HCT116 (cell line): Measurements from ENCODE around the gene ANKRD44. TPM values are rescaled to one million over a fixed set of nuclear protein-coding genes. Genes with fewer than 3 reads are reported as not detected.

Experiments used
- ATAC-seq: fragments of 200-7000 bp; cut with Tn5 transposase; 2 replicates; pipeline ENCODE4 v1.9.1; 2020; ENCODE audit warnings: mild to moderate bottlenecking, moderate library complexity
- BruUV-seq: library from RNA; stranded (reverse); fragments of 400-500 nt; replicated peaks from 2 replicates; lab custom pipeline; 2021; lab: Mats Ljungman, UMichigan
- CTCF ChIA-PET: fragments of 300-600 bp; sonication (Branson Sonifier 250); formaldehyde crosslinking; loops from one replicate; lab custom pipeline; 2021; ENCODE audit warnings: antibody characterized with exemption; lab: Charles Lee
- POLR2A ChIA-PET: fragments of 300-600, 350-600 bp; sonication (Branson Sonifier 250); formaldehyde crosslinking; loops from one replicate; lab custom pipeline; 2021; ENCODE audit warnings: antibody characterized with exemption; lab: Charles Lee
- RAD21 ChIA-PET, 2 experiments: fragments of 300-600 bp; sonication (Branson Sonifier 250); formaldehyde crosslinking; loops; one replicate each; lab custom pipeline; 2023; ENCODE audit warnings: low total read pairs in 2 of 2; ENCODE audit not compliant: uncharacterized antibody in 2 of 2, unreplicated experiment in 2 of 2, low non-redundant PET in 1 of 2; lab: Charles Lee
- DNase-seq: peaks from one replicate; pipeline ENCODE4 v3.0.0-alpha.2; 2010; ENCODE audit warnings: low read depth, low spot score
- H2AFZ ChIP-seq: fragments of 200-600 bp; shearing (Covaris generic), sonication (generic); 2 replicates; pipeline ENCODE4 v1.6.1; 2017; ENCODE audit warnings: low read depth, mixed run types, mixed read lengths, antibody characterized with exemption, low read length; ENCODE audit not compliant: poor library complexity, severe bottlenecking
- H3K27ac ChIP-seq: 2 replicates; pipeline ENCODE4 v1.5.1; 2012; ENCODE audit warnings: low read depth, low read length
- H3K27me3 ChIP-seq: fragments of 200-600 bp; sonication (generic); 2 replicates; pipeline ENCODE4 v1.6.1; 2016; ENCODE audit warnings: mixed run types, low read length, mixed read lengths; ENCODE audit not compliant: insufficient read depth
- H3K36me3 ChIP-seq, 2 experiments: fragments of 200-500 bp in 1 of 2; fragments of 200-600 bp in 1 of 2; sonication (Bioruptor generic) in 1 of 2; sonication (generic) in 1 of 2; 2 replicates each; pipeline versions ENCODE4 v1.5.1 to v1.6.1; 2014 to 2016; ENCODE audit warnings: low read length in 2 of 2, inconsistent platforms in 1 of 2, mixed read lengths in 1 of 2, mixed run types in 1 of 2; ENCODE audit not compliant: insufficient read depth in 2 of 2, control insufficient read depth in 1 of 2
- H3K4me1 ChIP-seq, 2 experiments: fragments of 200-600 bp in 1 of 2; sonication (generic) in 1 of 2; 2 replicates each; pipeline versions ENCODE4 v1.5.1 to v1.6.1; 2012 to 2017; ENCODE audit warnings: low read length in 2 of 2, inconsistent platforms in 1 of 2, mild to moderate bottlenecking in 1 of 2, mixed read lengths in 1 of 2, mixed run types in 1 of 2, moderate library complexity in 1 of 2; ENCODE audit not compliant: insufficient read depth in 2 of 2, control insufficient read depth in 1 of 2
- H3K4me2 ChIP-seq: fragments of 200-600 bp; sonication (generic); 2 replicates; pipeline ENCODE4 v1.6.1; 2017; ENCODE audit warnings: mixed run types, low read length, mixed read lengths
- H3K4me3 ChIP-seq, 2 experiments: fragments of 200-600 bp in 1 of 2; sonication (generic) in 1 of 2; replicated peaks in 1 of 2; 2 replicates each; pipeline ENCODE4 v1.5.1; 2011 to 2016; ENCODE audit warnings: low read length in 2 of 2, control low read depth in 1 of 2, low read depth in 1 of 2, mild to moderate bottlenecking in 1 of 2, mixed read lengths in 1 of 2, mixed run types in 1 of 2
- H3K79me2 ChIP-seq: fragments of 200-600 bp; sonication (generic); 2 replicates; pipeline ENCODE4 v1.6.1; 2017; ENCODE audit warnings: mild to moderate bottlenecking, mixed run types, low read length, moderate library complexity, mixed read lengths; ENCODE audit not compliant: insufficient read depth
- H3K9ac ChIP-seq: fragments of 200-600 bp; sonication (generic); 2 replicates; pipeline ENCODE4 v1.6.1; 2016; ENCODE audit warnings: low read length, mixed read lengths
- H3K9me2 ChIP-seq: fragments of 200-600 bp; sonication (generic), shearing (Covaris generic); 2 replicates; pipeline ENCODE4 v1.6.1; 2017; ENCODE audit warnings: mixed run types, mild to moderate bottlenecking, moderate library complexity; ENCODE audit not compliant: insufficient read depth
- H3K9me3 ChIP-seq, 2 experiments: fragments of 200-500 bp in 1 of 2; fragments of 200-600 bp in 1 of 2; sonication (Bioruptor generic) in 1 of 2; sonication (generic) in 1 of 2; 2 replicates each; pipeline ENCODE4 v1.6.1; 2014 to 2017; ENCODE audit warnings: low read length in 2 of 2, mixed read lengths in 2 of 2, inconsistent platforms in 1 of 2, low read depth in 1 of 2, mild to moderate bottlenecking in 1 of 2, mixed run types in 1 of 2, moderate library complexity in 1 of 2; ENCODE audit not compliant: control insufficient read depth in 1 of 2, insufficient read depth in 1 of 2
- H4K20me1 ChIP-seq: fragments of 200-600 bp; sonication (generic), shearing (Covaris generic); 2 replicates; pipeline ENCODE4 v1.6.1; 2017; ENCODE audit warnings: mixed run types, mild to moderate bottlenecking, moderate library complexity; ENCODE audit not compliant: insufficient read depth
- ATF3 ChIP-seq: IDR thresholded peaks from 2 replicates; pipeline ENCODE4 v1.6.1; 2012
- CBX3 ChIP-seq: IDR thresholded peaks from 2 replicates; pipeline ENCODE4 v1.6.1; 2012; ENCODE audit warnings: low read depth
- CEBPB ChIP-seq: IDR thresholded peaks from 2 replicates; pipeline ENCODE4 v1.6.1; 2012; ENCODE audit warnings: low read depth
- CTCF ChIP-seq, 3 experiments: fragments of 200-600 bp in 1 of 3; sonication (generic) in 1 of 3; IDR thresholded peaks in 2 of 3; conservative IDR thresholded peaks in 1 of 3; 2 replicates each; pipeline ENCODE4 v1.5.1; 2012 to 2017; ENCODE audit warnings: low read depth in 2 of 3, low read length in 2 of 3, antibody characterized with exemption in 1 of 3, borderline replicate concordance in 1 of 3, control low read depth in 1 of 3, mild to moderate bottlenecking in 1 of 3, mixed read lengths in 1 of 3, mixed run types in 1 of 3, moderate library complexity in 1 of 3; ENCODE audit not compliant: insufficient read depth in 1 of 3
- EGR1 ChIP-seq: IDR thresholded peaks from 2 replicates; pipeline ENCODE4 v1.6.1; 2012; ENCODE audit warnings: low read depth
- ELF1 ChIP-seq: IDR thresholded peaks from 2 replicates; pipeline ENCODE4 v1.6.1; 2012; ENCODE audit warnings: low read depth, borderline replicate concordance
- EZH2phosphoT487 ChIP-seq: fragments of 200-600 bp; IDR thresholded peaks from 2 replicates; pipeline ENCODE4 v1.6.1; 2018; ENCODE audit warnings: antibody characterized with exemption, borderline replicate concordance
- FOSL1 ChIP-seq: IDR thresholded peaks from 2 replicates; pipeline ENCODE4 v1.6.1; 2012; ENCODE audit warnings: low read depth
- JUND ChIP-seq: IDR thresholded peaks from 2 replicates; pipeline ENCODE4 v1.6.1; 2012
- MAX ChIP-seq: IDR thresholded peaks from 2 replicates; pipeline ENCODE4 v1.6.1; 2012
- POLR2A ChIP-seq: IDR thresholded peaks from 2 replicates; pipeline ENCODE4 v1.7.0; 2011; ENCODE audit warnings: borderline replicate concordance; ENCODE audit not compliant: insufficient read depth, insufficient read length; ENCODE audit errors: extremely low read depth
- RAD21 ChIP-seq: IDR thresholded peaks from 2 replicates; pipeline ENCODE4 v1.6.1; 2012; ENCODE audit warnings: low read depth, mild to moderate bottlenecking
- REST ChIP-seq: IDR thresholded peaks from 2 replicates; pipeline ENCODE4 v1.6.1; 2012; ENCODE audit warnings: low read depth
- SIN3A ChIP-seq: IDR thresholded peaks from 2 replicates; pipeline ENCODE4 v1.6.1; 2012; ENCODE audit warnings: low read depth
- SP1 ChIP-seq: IDR thresholded peaks from 2 replicates; pipeline ENCODE4 v1.6.1; 2012; ENCODE audit warnings: low read depth
- SRF ChIP-seq: IDR thresholded peaks from 2 replicates; pipeline ENCODE4 v1.6.1; 2012; ENCODE audit warnings: low read depth
- TCF7L2 ChIP-seq: IDR thresholded peaks from 2 replicates; pipeline ENCODE4 v1.7.0; 2011; ENCODE audit warnings: borderline replicate concordance, inconsistent platforms; ENCODE audit not compliant: insufficient read depth, insufficient read length; ENCODE audit errors: extremely low read depth
- ZBTB33 ChIP-seq: IDR thresholded peaks from 2 replicates; pipeline ENCODE4 v1.6.1; 2011; ENCODE audit warnings: mild to moderate bottlenecking, low read length, moderate library complexity; ENCODE audit not compliant: insufficient replicate concordance; ENCODE audit errors: extremely low read depth
- ZFX ChIP-seq: fragments of 450-650 bp; IDR thresholded peaks from 2 replicates; pipeline ENCODE4 v1.6.1; 2017
- ZNF274 ChIP-seq: fragments of 200-500 bp; sonication (Bioruptor generic); IDR thresholded peaks from 2 replicates; pipeline ENCODE4 v1.6.1; 2014; ENCODE audit warnings: mild to moderate bottlenecking, low read depth, low read length, inconsistent platforms
- intact Hi-C: fragments of 100-400 bp; cut with micrococcal nuclease; formaldehyde crosslinking; loops from 2 replicates; pipeline ENCODE4 v1.10.0; 2022
- total RNA-seq: library from RNA; stranded (reverse); gene quantifications from one replicate; pipeline ENCODE4 v1.2.1, GENCODE V29; 2021; ENCODE audit not compliant: unreplicated experiment

ANKRD44 gene
- total RNA-seq, 1 experiment from 2014 or later, result 2.7 TPM

DNA sequence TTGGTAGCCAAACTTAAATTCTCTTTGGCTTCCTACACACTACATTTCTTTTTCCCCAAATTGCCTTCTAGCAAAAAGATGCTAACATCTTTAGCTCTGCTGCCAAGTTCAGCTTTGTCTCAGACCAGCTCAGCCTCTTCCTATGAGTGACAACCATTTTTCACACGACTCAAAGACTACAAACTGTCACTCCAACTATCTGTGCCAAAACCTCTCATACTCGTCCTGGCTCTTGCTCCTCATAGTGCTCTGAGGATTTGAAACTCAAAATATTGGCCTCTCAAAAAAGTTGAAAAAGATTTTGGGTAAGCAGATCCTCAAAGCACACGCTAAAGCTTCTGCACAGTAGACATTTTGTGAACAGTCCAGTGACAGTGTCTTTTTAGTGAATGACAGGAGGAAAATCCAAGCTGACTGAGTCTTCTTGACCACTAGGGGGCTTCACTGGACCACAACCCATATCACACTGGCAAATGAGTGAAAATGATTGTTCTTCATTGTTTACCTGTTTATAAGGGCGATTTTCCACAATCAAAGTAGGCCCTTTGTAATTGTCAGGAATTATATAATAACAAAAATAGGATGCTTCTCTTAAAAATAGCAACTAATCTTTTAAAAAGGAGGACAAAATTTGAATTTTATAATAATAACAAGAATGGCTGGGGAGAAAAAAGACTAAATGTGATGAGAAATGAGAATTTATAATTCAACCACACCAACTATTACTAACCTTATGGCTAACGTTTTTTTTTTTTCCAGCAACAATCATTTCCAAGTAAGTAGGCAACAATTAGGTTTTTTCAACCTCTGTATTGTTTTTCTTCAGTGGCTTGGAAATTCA is 298.6 kb downstream of the ANKRD44 start:
- Histone ChIP-seq H3K4me3 (no peak overlapping the region), H3K27me3 (no peaks in the 10 kb centered on the region), H3K36me3 (no peaks in the 10 kb centered on the region), H3K4me2 (no peak overlapping the region), H3K79me2 (no peaks in the 10 kb centered on the region), H3K4me1 (no peaks in the 10 kb centered on the region), H3K9me2 (no peaks in the 10 kb centered on the region), H3K9ac (no peak overlapping the region), H3K27ac (no peak overlapping the region), H4K20me1 (no peaks in the 10 kb centered on the region), H3K9me3 (no peaks in the 10 kb centered on the region), H2AFZ (peak overlapping the region; percentile 81)
- no TSS peak for BruUV-seq
- CTCF ChIA-PET, result interaction anchor here (1.0 to 1.3 kb wide), 8 partner anchors 9 to 767 kb away, joined by 3 to 5 read pairs (median 4); no protein-coding TSS in a partner anchor
- DNase-seq (peak; percentile 42), ATAC-seq (peak; percentile 95)
- intact Hi-C loops, result loop anchor here (2.0 to 10.0 kb wide), 3 partner anchors 155 to 763 kb away; no protein-coding TSS in a partner anchor
- POLR2A ChIA-PET, result no interaction called here
- RAD21 ChIA-PET, result no interaction called here
- TF ChIP-seq TCF7L2, result no peak
- TF ChIP-seq SP1, result no peak
- peak; percentile 79 for TF ChIP-seq RAD21
- no peak for TF ChIP-seq EZH2phosphoT487
- TF ChIP-seq CTCF (IDR thresholded peaks at IDR 0.05 in 2 of 3, conservative IDR thresholded peaks at IDR 0.05 in 1 of 3; ENCODE audit: borderline replicate concordance in 1 of 3, insufficient read depth in 1 of 3, low read depth in 2 of 3, low read length in 2 of 3), result peak; percentile 67 to 93 (median 85); a peak in 5 of 6 replicates
- TF ChIP-seq CEBPB, result no peak
- TF ChIP-seq ZBTB33, result no peak
- no peak for TF ChIP-seq SRF
- TF ChIP-seq REST, result no peak
- no peak for TF ChIP-seq ZFX
- TF ChIP-seq ZNF274, result no peak
- TF ChIP-seq SIN3A, result no peak
- no peak for TF ChIP-seq ELF1
- TF ChIP-seq JUND, result no peak
- no peak for TF ChIP-seq ATF3
- no peak for TF ChIP-seq MAX
- TF ChIP-seq CBX3, result peak; percentile 53; the same call in 1 of the 2 replicates
- no peak for TF ChIP-seq POLR2A
- TF ChIP-seq FOSL1, result no peak
- no peak for TF ChIP-seq EGR1
